Bronchial epithelial cell (primary cell): ENCODE measurements around the gene OCSTAMP. TPM values are rescaled to one million over a fixed set of nuclear protein-coding genes. Genes with fewer than 3 reads are reported as not detected.

Experiments used
- DNase-seq: peaks from one replicate; pipeline ENCODE4 v3.0.0-alpha.2; 2010; ENCODE audit warnings: low read depth
- FAIRE-seq: peaks from 2 replicates; lab custom pipeline; 2011; peaks lifted over from hg19 to GRCh38; lab: Jason Lieb, UNC
- H3K27me3 ChIP-seq: 2 replicates; pipeline ENCODE4 v1.5.1; 2011; ENCODE audit warnings: low read length; ENCODE audit not compliant: control insufficient read depth, insufficient read depth
- H3K36me3 ChIP-seq: 2 replicates; pipeline ENCODE4 v1.5.1; 2011; ENCODE audit warnings: low read length; ENCODE audit not compliant: control insufficient read depth, insufficient read depth
- H3K4me3 ChIP-seq: 2 replicates; pipeline ENCODE4 v1.5.1; 2011; ENCODE audit warnings: mild to moderate bottlenecking, low read depth, low read length, control low read depth
- CTCF ChIP-seq: IDR thresholded peaks from 2 replicates; pipeline ENCODE4 v1.5.1; 2011; ENCODE audit warnings: mild to moderate bottlenecking, moderate library complexity, low read length, control low read depth, inconsistent platforms; ENCODE audit not compliant: insufficient read depth, severe bottlenecking
- total RNA-seq: library from RNA; depleted of rRNA; stranded (reverse); fragments of >200 nt; gene quantifications from 2 replicates; pipeline ENCODE4 v1.2.1, GENCODE V29; 2014

Gene OCSTAMP
- total RNA-seq, 1 donor from 2014 or later: not detected

GRCh38 chr20:46539113-46539512 lies 11.3 kb downstream of the OCSTAMP start:
- FAIRE-seq (no peak), DNase-seq (no peak)
- Histone ChIP-seq H3K27me3 (peaks cover 2% of the 10 kb centered on the region), H3K4me3 (no peak overlapping the region), H3K36me3 (no peaks in the 10 kb centered on the region)
- no peak for TF ChIP-seq CTCF

GRCh38 chr20:46530640-46531039 lies 19.8 kb downstream of the OCSTAMP start:
- Histone ChIP-seq H3K36me3 (no peaks in the 10 kb centered on the region), H3K27me3 (peaks cover 1% of the 10 kb centered on the region), H3K4me3 (no peak overlapping the region)
- no peak for DNase-seq
- no peak for TF ChIP-seq CTCF
- FAIRE-seq: no peak

GRCh38 chr20:46523696-46524328 lies 26.6 kb downstream of the OCSTAMP start:
- Histone ChIP-seq H3K4me3 (no peak overlapping the region), H3K27me3 (peaks cover 1% of the 10 kb centered on the region), H3K36me3 (no peaks in the 10 kb centered on the region)
- DNase-seq (peak; percentile 15), FAIRE-seq (no peak)
- no peak for TF ChIP-seq CTCF

- peaks cover 1% of the 10 kb centered on the region for H3K27me3 ChIP-seq
- no peaks in the 10 kb centered on the region for H3K36me3 ChIP-seq
- FAIRE-seq (no peak), DNase-seq (no peak)
- no peak overlapping the region for H3K4me3 ChIP-seq
- TF ChIP-seq CTCF: no peak
Observed at GRCh38 chr20:46523108-46523507, 27.3 kb downstream of the OCSTAMP start.

- Histone ChIP-seq H3K4me3 (no peak overlapping the region), H3K36me3 (no peaks in the 10 kb centered on the region), H3K27me3 (no peaks in the 10 kb centered on the region)
- DNase-seq (peak; percentile 59), FAIRE-seq (peak; percentile 62)
- TF ChIP-seq CTCF: peak; percentile 98
Observed at GRCh38 chr20:46520976-46521579, 29.4 kb downstream of the OCSTAMP start.
